Prostate gland (tissue), 2 donors: Measurements from ENCODE around the gene MCOLN1.

ENCODE experiments used
- POLR2A ChIP-seq: fragments of 450-650 bp; IDR thresholded peaks from one replicate; pipeline ENCODE4 v1.6.1; 2016; ENCODE audit warnings: antibody characterized with exemption, mild to moderate bottlenecking
- TF ChIP-seq, protein P1 (sequence below), 4 experiments: fragments of 200-600 bp in 2 of 4; fragments of 450-650 bp in 2 of 4; sonication (generic) in 2 of 4; IDR thresholded peaks; 1 replicate in 3 of 4; 2 replicates in 1 of 4; pipeline ENCODE4 v1.5.1; 2016 to 2019; ENCODE audit warnings: antibody characterized with exemption in 4 of 4, mild to moderate bottlenecking in 2 of 4, moderate library complexity in 2 of 4

DNA sequence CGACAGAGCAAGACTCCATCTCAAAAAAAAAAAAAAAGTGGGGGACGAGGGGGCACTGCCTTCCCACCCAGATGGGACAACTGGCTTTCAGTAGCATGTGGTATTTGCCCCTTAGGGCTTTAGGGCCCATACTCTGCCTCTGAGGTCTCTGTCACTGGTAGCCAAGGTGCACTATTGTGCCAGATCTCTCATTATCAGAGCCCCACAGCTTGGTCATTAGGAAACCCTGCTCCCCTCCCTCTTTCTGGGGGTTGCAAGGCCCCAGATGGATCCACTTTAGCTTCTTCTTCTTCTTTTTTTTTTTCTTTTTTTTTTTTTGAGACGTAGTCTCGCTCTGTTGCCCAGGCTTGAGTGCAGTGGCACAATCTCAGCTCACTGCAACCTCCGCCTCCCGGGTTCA, 17.7 kb upstream of the MCOLN1 start:
- TF ChIP-seq POLR2A, result no peak
- TF ChIP-seq, protein P1, sequence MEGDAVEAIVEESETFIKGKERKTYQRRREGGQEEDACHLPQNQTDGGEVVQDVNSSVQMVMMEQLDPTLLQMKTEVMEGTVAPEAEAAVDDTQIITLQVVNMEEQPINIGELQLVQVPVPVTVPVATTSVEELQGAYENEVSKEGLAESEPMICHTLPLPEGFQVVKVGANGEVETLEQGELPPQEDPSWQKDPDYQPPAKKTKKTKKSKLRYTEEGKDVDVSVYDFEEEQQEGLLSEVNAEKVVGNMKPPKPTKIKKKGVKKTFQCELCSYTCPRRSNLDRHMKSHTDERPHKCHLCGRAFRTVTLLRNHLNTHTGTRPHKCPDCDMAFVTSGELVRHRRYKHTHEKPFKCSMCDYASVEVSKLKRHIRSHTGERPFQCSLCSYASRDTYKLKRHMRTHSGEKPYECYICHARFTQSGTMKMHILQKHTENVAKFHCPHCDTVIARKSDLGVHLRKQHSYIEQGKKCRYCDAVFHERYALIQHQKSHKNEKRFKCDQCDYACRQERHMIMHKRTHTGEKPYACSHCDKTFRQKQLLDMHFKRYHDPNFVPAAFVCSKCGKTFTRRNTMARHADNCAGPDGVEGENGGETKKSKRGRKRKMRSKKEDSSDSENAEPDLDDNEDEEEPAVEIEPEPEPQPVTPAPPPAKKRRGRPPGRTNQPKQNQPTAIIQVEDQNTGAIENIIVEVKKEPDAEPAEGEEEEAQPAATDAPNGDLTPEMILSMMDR (IDR thresholded peaks at IDR 0.05), result no peak
